Natural killer cell (primary cell): ENCODE data around the gene LEAP2. TPM values are rescaled to one million over a fixed set of nuclear protein-coding genes. Genes with fewer than 3 reads are reported as not detected.
"Not testable (repeated sequence)": the region's sequence is repeated elsewhere in the genome, so short reads cannot be mapped to it uniquely, and the experiment has no call there.

Source experiments
- ATAC-seq, 3 donors: fragments of 150-1000 bp in 2 of 3; fragments of 200-7000 bp in 1 of 3; cut with Tn5 transposase; 1 replicate in 1 of 3; 2 replicates in 2 of 3; pipeline ENCODE4 v1.10.0; 2021; ENCODE audit warnings: mild to moderate bottlenecking in 2 of 3, moderate library complexity in 2 of 3
- DNase-seq, 2 donors: peaks; one replicate each; pipeline versions ENCODE4 v3.0.0 to v3.0.0-alpha.2; 2013 to 2021; ENCODE audit warnings: mixed read lengths in 1 of 2
- H3K27ac ChIP-seq: one replicate; pipeline ENCODE4 v1.5.1; 2013; ENCODE audit warnings: mild to moderate bottlenecking, low read length
- H3K27me3 ChIP-seq: one replicate; pipeline ENCODE4 v1.6.1; 2013; ENCODE audit warnings: low read length; ENCODE audit not compliant: control insufficient read depth, insufficient read depth
- H3K36me3 ChIP-seq: one replicate; pipeline ENCODE4 v1.6.1; 2013; ENCODE audit warnings: low read length; ENCODE audit not compliant: control insufficient read depth, insufficient read depth
- H3K4me1 ChIP-seq: one replicate; pipeline ENCODE4 v1.6.1; 2013; ENCODE audit warnings: low read length; ENCODE audit not compliant: control insufficient read depth, insufficient read depth
- H3K4me3 ChIP-seq: one replicate; pipeline ENCODE4 v1.5.1; 2013; ENCODE audit warnings: low read length
- H3K9me3 ChIP-seq: one replicate; pipeline ENCODE4 v1.6.1; 2013; ENCODE audit warnings: low read length; ENCODE audit not compliant: control insufficient read depth, insufficient read depth
- H3K27ac Mint-ChIP-seq, 2 donors: one replicate each; pipeline ENCODE4 v1.8.0; 2022; ENCODE audit warnings: mild to moderate bottlenecking in 2 of 2, mixed read lengths in 2 of 2, moderate library complexity in 1 of 2
- H3K27me3 Mint-ChIP-seq, 2 donors: one replicate each; pipeline ENCODE4 v1.8.0; 2022; ENCODE audit warnings: low read depth in 2 of 2, mixed read lengths in 2 of 2
- H3K36me3 Mint-ChIP-seq: one replicate; pipeline ENCODE4 v1.8.0; 2022; ENCODE audit warnings: mixed read lengths
- H3K4me1 Mint-ChIP-seq, 2 donors: one replicate each; pipeline ENCODE4 v1.8.0; 2022; ENCODE audit warnings: mixed read lengths in 2 of 2
- H3K4me3 Mint-ChIP-seq: one replicate; pipeline ENCODE4 v1.8.0; 2022; ENCODE audit warnings: mild to moderate bottlenecking, moderate library complexity, mixed read lengths
- H3K9me3 Mint-ChIP-seq, 2 donors: one replicate each; pipeline ENCODE4 v1.8.0; 2022; ENCODE audit warnings: mixed read lengths in 2 of 2
- WGBS: methylation state at CpG from one replicate; pipeline ENCODE4 v1.1.7; 2013; ENCODE audit warnings: missing lambda C conversion rate; ENCODE audit not compliant: insufficient coverage; 5-methylcytosine and 5-hydroxymethylcytosine counted together
- intact Hi-C: fragments of 100-400 bp; cut with micrococcal nuclease; formaldehyde crosslinking; loops from one replicate; pipeline ENCODE4 v1.14.2; 2022
- total RNA-seq, 4 donors: library from RNA; stranded (reverse); fragments of 120-200 nt in 1 of 4; gene quantifications; one replicate each; pipeline versions ENCODE4 v1.2.3 to v1.2.4, GENCODE V29; 2013 to 2022
- TF ChIP-seq, protein P1 (sequence below): fragments of 200-600 bp; IDR thresholded peaks from one replicate; pipeline ENCODE4 v1.8.0; 2022; ENCODE audit warnings: antibody characterized with exemption

The LEAP2 gene
- total RNA-seq, 3 donors from 2014 or later (not counting 1 experiment from before 2014, with no cell fraction given): 0.70 to 1.3 (median 1.2) TPM

DNA sequence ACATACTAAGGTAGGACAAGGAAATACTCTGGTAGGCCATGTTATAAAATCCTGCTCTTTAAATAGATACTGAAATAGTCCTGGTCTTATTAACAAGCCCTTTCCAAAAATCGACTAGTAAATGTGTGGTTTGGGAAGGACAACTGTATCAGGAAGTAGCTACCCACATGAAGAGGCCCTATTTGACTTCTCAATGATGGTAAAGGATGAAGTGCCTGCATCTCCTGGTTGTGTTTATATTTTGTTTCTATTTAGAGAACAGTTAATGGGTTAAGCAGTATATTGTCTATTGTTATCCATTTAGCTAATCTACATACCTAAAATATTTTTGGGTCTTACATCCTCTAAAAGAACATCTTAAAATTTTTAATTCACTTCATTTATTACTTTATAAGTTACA is 19.7 kb upstream of the LEAP2 start:
- H3K4me1 ChIP-seq: no peaks in the 10 kb centered on the region
- TF ChIP-seq, protein P1, sequence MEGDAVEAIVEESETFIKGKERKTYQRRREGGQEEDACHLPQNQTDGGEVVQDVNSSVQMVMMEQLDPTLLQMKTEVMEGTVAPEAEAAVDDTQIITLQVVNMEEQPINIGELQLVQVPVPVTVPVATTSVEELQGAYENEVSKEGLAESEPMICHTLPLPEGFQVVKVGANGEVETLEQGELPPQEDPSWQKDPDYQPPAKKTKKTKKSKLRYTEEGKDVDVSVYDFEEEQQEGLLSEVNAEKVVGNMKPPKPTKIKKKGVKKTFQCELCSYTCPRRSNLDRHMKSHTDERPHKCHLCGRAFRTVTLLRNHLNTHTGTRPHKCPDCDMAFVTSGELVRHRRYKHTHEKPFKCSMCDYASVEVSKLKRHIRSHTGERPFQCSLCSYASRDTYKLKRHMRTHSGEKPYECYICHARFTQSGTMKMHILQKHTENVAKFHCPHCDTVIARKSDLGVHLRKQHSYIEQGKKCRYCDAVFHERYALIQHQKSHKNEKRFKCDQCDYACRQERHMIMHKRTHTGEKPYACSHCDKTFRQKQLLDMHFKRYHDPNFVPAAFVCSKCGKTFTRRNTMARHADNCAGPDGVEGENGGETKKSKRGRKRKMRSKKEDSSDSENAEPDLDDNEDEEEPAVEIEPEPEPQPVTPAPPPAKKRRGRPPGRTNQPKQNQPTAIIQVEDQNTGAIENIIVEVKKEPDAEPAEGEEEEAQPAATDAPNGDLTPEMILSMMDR: no peak
- H3K27ac Mint-ChIP-seq: no peak overlapping the region
- H3K4me3 Mint-ChIP-seq: no peak overlapping the region
- no peak overlapping the region for H3K4me3 ChIP-seq
- WGBS: 0% methylated on average over 1 of the region's 1 CpG
- H3K36me3 Mint-ChIP-seq: no peaks in the 10 kb centered on the region
- H3K27me3 ChIP-seq: no peaks in the 10 kb centered on the region
- no peaks in the 10 kb centered on the region for H3K4me1 Mint-ChIP-seq
- no peaks in the 10 kb centered on the region for H3K9me3 ChIP-seq
- no peak overlapping the region for H3K27ac ChIP-seq
- peaks cover under 1 to 11% of the 10 kb centered on the region in 2 donors for H3K27me3 Mint-ChIP-seq
- DNase-seq (no peak), ATAC-seq (no peak)
- H3K9me3 Mint-ChIP-seq: no peaks in the 10 kb centered on the region
- no peaks in the 10 kb centered on the region for H3K36me3 ChIP-seq
- intact Hi-C loops: no loop called here

DNA sequence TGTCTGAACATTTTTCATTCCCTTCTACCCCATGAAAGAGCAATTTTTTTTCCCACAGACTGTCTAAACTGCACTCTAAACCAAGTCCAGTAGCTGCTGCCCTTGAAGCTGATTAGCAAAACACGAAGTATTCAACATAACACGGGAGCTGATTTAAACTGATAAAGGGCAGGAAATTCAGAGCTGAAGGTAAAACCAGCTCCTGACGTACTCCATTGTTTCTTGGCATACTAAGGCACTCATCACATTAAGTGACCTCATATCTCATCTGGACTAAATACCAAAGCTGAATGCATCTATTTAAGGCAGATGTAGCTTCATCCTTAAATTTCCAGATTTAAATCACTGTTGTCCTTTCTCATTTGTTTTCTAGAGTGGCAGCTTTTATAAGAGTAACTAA is 19.2 kb upstream of the LEAP2 start:
- no peaks in the 10 kb centered on the region for H3K4me1 ChIP-seq

DNA sequence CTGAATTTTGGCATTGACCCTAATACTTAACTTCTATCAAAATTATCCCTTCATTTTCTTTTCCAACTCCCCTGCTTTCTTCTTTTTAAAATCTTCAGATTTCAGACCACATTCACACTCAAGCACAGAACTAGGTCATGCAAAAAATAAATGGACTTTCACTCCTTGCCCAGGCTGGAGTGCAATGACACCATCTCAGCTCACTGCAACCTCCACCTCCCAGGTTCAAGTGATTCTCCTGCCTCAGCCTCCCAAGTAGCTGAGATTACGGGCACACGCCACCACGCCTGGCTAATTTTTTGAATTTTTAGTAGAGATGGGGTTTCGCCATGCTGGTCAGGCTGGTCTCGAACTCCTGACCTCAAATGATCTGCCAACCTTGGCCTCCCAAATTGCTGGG is 18.5 kb upstream of the LEAP2 start:
- H3K27ac ChIP-seq, H3K4me1 Mint-ChIP-seq, intact Hi-C loops, DNase-seq, H3K4me1 ChIP-seq, H3K36me3 Mint-ChIP-seq, H3K9me3 ChIP-seq, H3K36me3 ChIP-seq, H3K9me3 Mint-ChIP-seq, H3K4me3 Mint-ChIP-seq, H3K27me3 ChIP-seq, H3K4me3 ChIP-seq, H3K27ac Mint-ChIP-seq, ATAC-seq: not testable (repeated sequence)
- peaks cover 0 to 11% of the 10 kb centered on the region in 2 donors for H3K27me3 Mint-ChIP-seq
- 99% methylated on average over 5 of the region's 5 CpGs for WGBS

More for the DNA sequence above, 19.2 kb upstream of the LEAP2 start:
- no peaks in the 10 kb centered on the region for H3K9me3 Mint-ChIP-seq
- Histone ChIP-seq H3K27me3 (no peaks in the 10 kb centered on the region), H3K4me3 (no peak overlapping the region), H3K27ac (no peak overlapping the region), H3K36me3 (no peaks in the 10 kb centered on the region), H3K9me3 (no peaks in the 10 kb centered on the region)
- no peaks in the 10 kb centered on the region for H3K4me1 Mint-ChIP-seq
- TF ChIP-seq, protein P1: no peak
- ATAC-seq (no peak), DNase-seq (no peak)
- 65% methylated on average over 3 of the region's 3 CpGs for WGBS
- no peak overlapping the region for H3K27ac Mint-ChIP-seq
- H3K36me3 Mint-ChIP-seq: no peaks in the 10 kb centered on the region
- intact Hi-C loops: no loop called here
- no peak overlapping the region for H3K4me3 Mint-ChIP-seq
- peaks cover 0 to 14% of the 10 kb centered on the region in 2 donors for H3K27me3 Mint-ChIP-seq

DNA sequence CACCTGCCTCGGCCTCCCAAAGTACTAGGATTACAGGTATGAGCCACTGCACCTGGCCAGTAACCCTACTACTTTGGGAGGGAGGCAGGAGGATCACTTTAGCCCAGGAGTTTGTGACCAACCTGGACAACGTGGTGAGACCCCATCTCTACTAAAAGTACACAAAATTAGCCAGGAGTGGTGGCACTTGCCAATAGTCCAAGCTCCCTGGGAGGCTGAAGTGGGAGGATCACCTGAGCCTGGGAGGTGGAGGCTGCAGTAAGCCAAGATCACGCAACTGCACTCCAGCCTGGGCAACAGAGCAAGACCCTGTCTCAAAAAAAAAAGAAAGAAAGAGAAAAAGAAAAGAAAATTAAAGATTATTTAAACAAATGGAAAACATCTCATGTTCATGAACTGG is 17.5 kb upstream of the LEAP2 start:
- Histone ChIP-seq H3K4me3 (no peak overlapping the region), H3K36me3 (no peaks in the 10 kb centered on the region), H3K4me1 (no peaks in the 10 kb centered on the region), H3K27me3 (no peaks in the 10 kb centered on the region), H3K27ac (no peak overlapping the region), H3K9me3 (no peaks in the 10 kb centered on the region)
- no peaks in the 10 kb centered on the region for H3K9me3 Mint-ChIP-seq
- intact Hi-C loops: no loop called here
- no peak overlapping the region for H3K27ac Mint-ChIP-seq
- H3K4me3 Mint-ChIP-seq: no peak overlapping the region
- DNase-seq (no peak), ATAC-seq (no peak)
- 91% methylated on average over 3 of the region's 3 CpGs for WGBS
- TF ChIP-seq, protein P1: no peak
- no peaks in the 10 kb centered on the region for H3K36me3 Mint-ChIP-seq
- no peaks in the 10 kb centered on the region for H3K4me1 Mint-ChIP-seq
- peaks cover under 1 to 12% of the 10 kb centered on the region in 2 donors for H3K27me3 Mint-ChIP-seq
